ENCODE data around the gene TOGARAM1.

Gene TOGARAM1

DNA sequence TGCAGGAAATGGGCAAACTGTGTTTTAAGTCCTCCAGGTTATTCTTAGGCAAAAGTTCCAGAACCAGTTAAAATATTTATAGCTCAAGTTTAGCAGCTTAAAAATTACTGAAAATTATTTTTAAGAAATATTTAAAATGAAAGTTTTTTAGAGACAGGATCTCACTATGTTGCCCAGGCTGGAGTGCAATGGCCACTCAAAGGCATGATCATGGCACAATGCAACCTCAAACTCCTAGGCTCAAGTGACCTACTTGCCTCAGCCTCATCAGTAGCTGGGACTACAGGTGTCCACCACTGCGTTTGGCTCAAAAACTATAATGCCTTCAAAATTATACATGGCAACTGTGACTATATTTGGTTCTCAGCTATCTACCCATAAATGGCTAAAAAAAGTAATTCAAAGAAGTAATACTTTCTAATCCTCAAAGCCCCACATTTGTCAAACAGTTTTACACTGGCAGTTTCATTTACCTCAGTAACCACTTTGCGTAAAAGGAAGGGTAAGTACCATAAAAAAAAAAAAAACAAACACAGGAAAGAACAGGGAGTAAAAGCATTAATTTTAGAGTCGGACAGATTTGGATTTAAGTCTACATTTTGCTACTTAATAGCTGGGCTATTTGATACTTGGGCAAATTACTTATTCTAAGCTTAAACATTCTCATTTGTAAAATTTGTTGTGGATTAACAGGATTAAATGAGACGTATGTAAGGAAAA, 9.4 kb upstream of the TOGARAM1 start:
- TF ChIP-seq, protein P1, sequence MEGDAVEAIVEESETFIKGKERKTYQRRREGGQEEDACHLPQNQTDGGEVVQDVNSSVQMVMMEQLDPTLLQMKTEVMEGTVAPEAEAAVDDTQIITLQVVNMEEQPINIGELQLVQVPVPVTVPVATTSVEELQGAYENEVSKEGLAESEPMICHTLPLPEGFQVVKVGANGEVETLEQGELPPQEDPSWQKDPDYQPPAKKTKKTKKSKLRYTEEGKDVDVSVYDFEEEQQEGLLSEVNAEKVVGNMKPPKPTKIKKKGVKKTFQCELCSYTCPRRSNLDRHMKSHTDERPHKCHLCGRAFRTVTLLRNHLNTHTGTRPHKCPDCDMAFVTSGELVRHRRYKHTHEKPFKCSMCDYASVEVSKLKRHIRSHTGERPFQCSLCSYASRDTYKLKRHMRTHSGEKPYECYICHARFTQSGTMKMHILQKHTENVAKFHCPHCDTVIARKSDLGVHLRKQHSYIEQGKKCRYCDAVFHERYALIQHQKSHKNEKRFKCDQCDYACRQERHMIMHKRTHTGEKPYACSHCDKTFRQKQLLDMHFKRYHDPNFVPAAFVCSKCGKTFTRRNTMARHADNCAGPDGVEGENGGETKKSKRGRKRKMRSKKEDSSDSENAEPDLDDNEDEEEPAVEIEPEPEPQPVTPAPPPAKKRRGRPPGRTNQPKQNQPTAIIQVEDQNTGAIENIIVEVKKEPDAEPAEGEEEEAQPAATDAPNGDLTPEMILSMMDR (IDR thresholded peaks at IDR 0.05; ENCODE audit: low read depth, low read length), result no peak
- no peak overlapping the region for H3K4me3 ChIP-seq (replicated peaks in 1 of 2; ENCODE audit: low read depth in 2 of 2, low read length in 2 of 2)
- no peak for DNase-seq (ENCODE audit: low read depth in 2 of 2)

DNA sequence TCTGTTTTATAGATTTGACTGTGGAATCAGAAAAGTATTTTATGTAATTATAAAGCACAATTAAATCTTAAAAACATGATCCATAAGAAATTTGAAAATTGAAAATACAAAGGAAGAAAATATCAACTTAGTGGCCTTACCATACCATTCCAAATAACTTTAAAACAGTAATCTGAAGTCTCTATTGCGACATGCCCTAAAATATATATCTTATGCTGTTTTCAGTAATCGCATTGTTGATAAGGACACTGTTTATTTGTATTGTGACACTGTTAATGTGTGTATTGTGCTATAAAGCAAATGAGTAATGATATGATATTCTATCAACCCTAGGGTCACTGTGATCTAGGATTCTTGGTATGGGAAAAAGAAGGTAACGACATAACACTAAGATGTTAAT, 7.2 kb upstream of the TOGARAM1 start:
- no peak for DNase-seq (ENCODE audit: low read depth in 2 of 2)
- no peak overlapping the region for H3K4me3 ChIP-seq (replicated peaks in 1 of 2; ENCODE audit: low read depth in 2 of 2, low read length in 2 of 2)
- TF ChIP-seq, protein P1 (IDR thresholded peaks at IDR 0.05; ENCODE audit: low read depth, low read length), result no peak

DNA sequence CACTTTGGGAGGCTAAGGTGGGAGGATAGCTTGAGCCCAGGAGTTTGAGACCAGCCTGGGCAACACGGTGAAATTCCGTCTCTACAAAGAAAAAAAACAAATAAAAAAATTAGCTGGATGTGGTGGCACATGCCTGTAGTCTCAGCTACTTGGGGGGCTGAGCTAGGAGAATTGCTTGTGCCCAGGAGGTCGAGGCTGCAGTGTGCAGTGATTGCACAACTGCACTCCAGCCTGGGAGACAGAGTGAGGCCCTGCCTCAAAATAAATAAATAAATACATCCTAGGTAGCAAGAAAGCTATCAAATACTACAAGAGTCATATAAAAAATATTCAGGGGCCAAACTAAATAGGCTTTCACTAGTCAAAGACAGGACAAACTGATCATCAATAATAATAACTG, 6.5 kb upstream of the TOGARAM1 start:
- TF ChIP-seq, protein P1 (IDR thresholded peaks at IDR 0.05; ENCODE audit: low read depth, low read length), result no peak
- no peak for DNase-seq (ENCODE audit: low read depth in 2 of 2)
- no peak overlapping the region for H3K4me3 ChIP-seq (replicated peaks in 1 of 2; ENCODE audit: low read depth in 2 of 2, low read length in 2 of 2)

DNA sequence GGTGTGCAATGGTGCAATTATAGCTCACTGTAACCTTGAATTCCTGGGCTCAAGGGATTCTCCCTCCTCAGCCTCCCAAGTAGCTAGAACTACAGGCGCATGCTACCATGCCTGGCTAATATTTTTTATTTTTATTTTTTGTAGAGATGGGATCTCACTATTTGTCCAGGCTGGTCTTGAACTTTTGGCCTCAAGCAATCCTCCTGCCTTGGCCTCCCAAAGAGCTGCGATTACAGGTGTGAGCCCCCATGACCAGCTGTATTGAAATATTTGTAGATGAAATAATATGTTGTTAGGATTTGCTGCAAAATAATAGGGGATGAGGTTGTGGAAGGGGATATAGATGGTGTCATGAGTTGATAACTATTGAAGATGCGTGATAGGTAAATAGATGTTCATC, 5.1 kb upstream of the TOGARAM1 start:
- no peak overlapping the region for H3K4me3 ChIP-seq (replicated peaks in 1 of 2; ENCODE audit: low read depth in 2 of 2, low read length in 2 of 2)
- TF ChIP-seq, protein P1 (IDR thresholded peaks at IDR 0.05; ENCODE audit: low read depth, low read length), result no peak
- no peak for DNase-seq (ENCODE audit: low read depth in 2 of 2)

DNA sequence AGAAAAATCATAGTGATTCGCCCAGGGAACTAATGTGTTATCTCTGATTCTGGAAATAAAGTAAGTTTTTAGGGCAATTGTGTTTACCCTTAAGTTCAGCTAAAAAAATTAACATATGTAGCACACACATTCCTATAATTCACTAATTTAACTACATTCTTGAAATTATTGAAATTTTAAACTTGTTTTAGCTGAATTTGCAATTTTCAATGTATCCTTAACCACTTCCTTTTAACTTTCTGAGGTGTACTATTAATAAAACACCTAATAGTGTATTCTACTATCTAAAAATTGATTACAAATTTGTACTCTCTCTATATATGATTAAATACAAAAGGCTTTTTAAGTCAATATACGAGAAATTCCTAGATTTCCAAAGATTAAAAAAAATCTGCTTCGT, 2.5 kb upstream of the TOGARAM1 start:
- H3K4me3 ChIP-seq (replicated peaks in 1 of 2; ENCODE audit: low read depth in 2 of 2, low read length in 2 of 2), result peak overlapping the region in 1 of 2 donors; percentile 78
- no peak for DNase-seq (ENCODE audit: low read depth in 2 of 2)
- TF ChIP-seq, protein P1 (IDR thresholded peaks at IDR 0.05; ENCODE audit: low read depth, low read length), result no peak

DNA sequence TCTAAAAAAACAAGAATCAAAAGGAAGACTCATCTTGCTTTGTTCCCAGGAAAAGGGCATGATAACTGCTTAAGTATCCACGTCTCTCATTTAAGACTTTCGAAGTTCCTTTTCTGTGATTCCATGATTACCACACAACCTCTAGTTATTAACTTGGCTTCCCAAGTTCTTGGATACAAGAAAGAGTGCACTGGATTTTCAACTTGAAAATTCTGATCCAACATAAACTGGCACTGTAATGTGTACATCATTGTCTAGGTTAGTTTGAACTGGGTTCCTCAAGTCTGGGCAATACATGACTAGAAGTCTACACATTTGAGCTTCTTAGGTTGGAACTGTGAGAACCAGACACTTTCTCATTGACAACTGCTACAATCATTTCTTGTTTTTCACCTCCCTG, 1.8 kb upstream of the TOGARAM1 start:
- peak overlapping the region in 1 of 2 donors; percentile 78 for H3K4me3 ChIP-seq (replicated peaks in 1 of 2; ENCODE audit: low read depth in 2 of 2, low read length in 2 of 2)
- DNase-seq (ENCODE audit: low read depth in 2 of 2), result peak in 1 of 2 donors; percentile 37
- TF ChIP-seq, protein P1 (IDR thresholded peaks at IDR 0.05; ENCODE audit: low read depth, low read length), result no peak

DNA sequence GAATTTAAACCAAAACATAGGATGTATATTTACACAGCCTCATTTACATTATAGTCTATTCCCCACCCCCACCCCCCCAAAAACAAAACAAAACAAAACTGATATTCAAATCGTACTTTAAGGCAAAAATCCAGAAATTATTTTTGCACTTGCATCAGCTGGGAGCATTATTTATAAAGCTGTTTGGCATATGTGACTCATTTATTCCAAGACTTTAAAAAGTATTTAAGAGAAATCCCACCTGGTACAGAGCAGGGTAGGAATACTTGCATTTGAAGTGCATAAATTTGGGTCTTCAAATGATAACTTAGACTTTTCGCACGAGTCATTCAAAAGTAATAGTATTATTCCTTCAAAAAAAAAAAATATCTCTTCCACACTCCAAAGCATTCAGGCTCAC, 1.3 kb upstream of the TOGARAM1 start:
- peak overlapping the region; percentile 78 to 87 for H3K4me3 ChIP-seq (replicated peaks in 1 of 2; ENCODE audit: low read depth in 2 of 2, low read length in 2 of 2)
- TF ChIP-seq, protein P1 (IDR thresholded peaks at IDR 0.05; ENCODE audit: low read depth, low read length), result no peak

More for the DNA sequence above, 1.3 kb upstream of the TOGARAM1 start:
- DNase-seq (ENCODE audit: low read depth in 2 of 2), result peak in 1 of 2 donors; percentile 29
